SK-N-SH (cell line): Measurements from ENCODE around the gene LFNG. TPM values are rescaled to one million over a fixed set of nuclear protein-coding genes. Genes with fewer than 3 reads are reported as not detected.

Experiments
- CTCF ChIA-PET: fragments of 300-600, 350-600 bp; formaldehyde crosslinking; extraction: SDS; loops from one replicate; lab custom pipeline; 2021; lab: Yijun Ruan, JAX
- POLR2A ChIA-PET: fragments of 350-600 bp; sonication (Branson Sonifier 250); formaldehyde crosslinking; extraction: SDS; loops from one replicate; lab custom pipeline; 2020; ENCODE audit warnings: antibody characterized with exemption, inconsistent platforms; lab: Yijun Ruan, JAX
- DNase-seq: peaks from one replicate; pipeline ENCODE4 v3.0.0; 2012
- H2AFZ ChIP-seq: fragments of 200-600 bp; sonication (generic); 2 replicates; pipeline ENCODE4 v1.8.1; 2016; ENCODE audit warnings: antibody characterized with exemption, mild to moderate bottlenecking, low read depth
- H3F3A ChIP-seq: fragments of 200-600 bp; sonication (generic); replicated peaks from 2 replicates; pipeline ENCODE3; 2016; ENCODE audit warnings: antibody characterized with exemption, mild to moderate bottlenecking; ENCODE audit not compliant: insufficient read depth
- H3K27ac ChIP-seq, 2 experiments: fragments of 200-500 bp in 1 of 2; fragments of 200-600 bp in 1 of 2; sonication (Bioruptor generic) in 1 of 2; sonication (generic), shearing (Covaris generic) in 1 of 2; 2 replicates each; pipeline versions ENCODE4 v1.5.1 to v1.6.1; 2014 to 2016; ENCODE audit warnings: low read depth in 2 of 2, inconsistent platforms in 1 of 2, low read length in 1 of 2, mild to moderate bottlenecking in 1 of 2, mixed read lengths in 1 of 2
- H3K27me3 ChIP-seq: fragments of 200-600 bp; sonication (generic), shearing (Covaris generic); 2 replicates; pipeline ENCODE4 v1.6.1; 2016; ENCODE audit warnings: mixed run types; ENCODE audit not compliant: insufficient read depth
- H3K36me3 ChIP-seq, 2 experiments: fragments of 200-500 bp in 1 of 2; fragments of 200-600 bp in 1 of 2; sonication (Bioruptor generic) in 1 of 2; sonication (generic) in 1 of 2; replicated peaks in 1 of 2; 2 replicates each; pipeline versions ENCODE3 to v1.5.1; 2014 to 2016; ENCODE audit warnings: low read length in 1 of 2, mild to moderate bottlenecking in 1 of 2; ENCODE audit not compliant: insufficient read depth in 2 of 2, control insufficient read depth in 1 of 2
- H3K4me1 ChIP-seq, 2 experiments: fragments of 200-500 bp in 1 of 2; fragments of 200-600 bp in 1 of 2; sonication (Bioruptor generic) in 1 of 2; sonication (generic), shearing (Covaris generic) in 1 of 2; 2 replicates each; pipeline versions ENCODE4 v1.5.1 to v1.6.1; 2014 to 2016; ENCODE audit warnings: low read depth in 1 of 2, low read length in 1 of 2, mixed run types in 1 of 2; ENCODE audit not compliant: insufficient read depth in 2 of 2, control insufficient read depth in 1 of 2
- H3K4me2 ChIP-seq: fragments of 200-600 bp; sonication (generic), shearing (Covaris generic); 2 replicates; pipeline ENCODE4 v1.6.1; 2017; ENCODE audit warnings: mixed run types
- H3K4me3 ChIP-seq, 2 experiments: fragments of 200-500 bp in 1 of 2; fragments of 200-600 bp in 1 of 2; sonication (Bioruptor generic) in 1 of 2; sonication (generic), shearing (Covaris generic) in 1 of 2; 2 replicates each; pipeline versions ENCODE4 v1.5.1 to v1.8.1; 2014 to 2016; ENCODE audit warnings: low read depth in 2 of 2, inconsistent platforms in 1 of 2, low read length in 1 of 2, mild to moderate bottlenecking in 1 of 2, mixed read lengths in 1 of 2, moderate library complexity in 1 of 2
- H3K79me2 ChIP-seq: fragments of 200-600 bp; sonication (generic); 2 replicates; pipeline ENCODE4 v1.8.1; 2017; ENCODE audit warnings: mild to moderate bottlenecking; ENCODE audit not compliant: insufficient read depth
- H3K9ac ChIP-seq: fragments of 200-600 bp; sonication (generic); 2 replicates; pipeline ENCODE4 v1.6.1; 2017; ENCODE audit warnings: mixed run types
- H3K9me2 ChIP-seq: fragments of 200-600 bp; sonication (generic); 2 replicates; pipeline ENCODE4 v1.6.1; 2017; ENCODE audit warnings: mixed run types
- H3K9me3 ChIP-seq: fragments of 200-600 bp; sonication (generic); 2 replicates; pipeline ENCODE4 v1.6.1; 2017; ENCODE audit warnings: mixed run types, mild to moderate bottlenecking, moderate library complexity
- H4K20me1 ChIP-seq: fragments of 200-600 bp; sonication (generic); 2 replicates; pipeline ENCODE4 v1.6.1; 2017; ENCODE audit warnings: mild to moderate bottlenecking, mixed run types; ENCODE audit not compliant: insufficient read depth
- CHD2 ChIP-seq: fragments of 150-350 bp; IDR thresholded peaks from 2 replicates; pipeline ENCODE4 v1.6.1; 2018; ENCODE audit warnings: low read length; ENCODE audit not compliant: partially characterized antibody
- ELF1 ChIP-seq: IDR thresholded peaks from 2 replicates; pipeline ENCODE4 v1.4.0; 2012
- FOXJ3 ChIP-seq: sonication (generic); formaldehyde crosslinking; IDR thresholded peaks from 2 replicates; pipeline ENCODE4 v1.5.1; 2020; ENCODE audit warnings: mild to moderate bottlenecking, missing genetic modification reagents
- GATA2 ChIP-seq: sonication (generic); formaldehyde crosslinking; IDR thresholded peaks from 2 replicates; pipeline ENCODE4 v1.5.0; 2020; ENCODE audit warnings: mild to moderate bottlenecking, missing genetic modification reagents
- JUND ChIP-seq: IDR thresholded peaks from 2 replicates; pipeline ENCODE4 v1.4.0; 2012
- POLR2AphosphoS5 ChIP-seq: IDR thresholded peaks from 2 replicates; pipeline ENCODE4 v1.6.1; 2012; ENCODE audit warnings: low read depth, low read length
- RCOR1 ChIP-seq: fragments of 150-350 bp; IDR thresholded peaks from 2 replicates; pipeline ENCODE4 v1.6.1; 2017; ENCODE audit warnings: antibody characterized with exemption, low read length
- RFX5 ChIP-seq: IDR thresholded peaks from 2 replicates; pipeline ENCODE4 v1.6.1; 2012; ENCODE audit warnings: mild to moderate bottlenecking, improper control_type of control experiment, low read length
- SIN3A ChIP-seq: IDR thresholded peaks from 2 replicates; pipeline ENCODE4 v1.6.1; 2012; ENCODE audit warnings: low read depth, mild to moderate bottlenecking, low read length, moderate library complexity, borderline replicate concordance
- TCF12 ChIP-seq: IDR thresholded peaks from 2 replicates; pipeline ENCODE4 v1.4.0; 2012
- TEAD4 ChIP-seq: IDR thresholded peaks from 2 replicates; pipeline ENCODE4 v1.4.0; 2012; ENCODE audit warnings: mild to moderate bottlenecking, borderline replicate concordance; ENCODE audit not compliant: insufficient read depth
- WGBS: methylation state at CpG from one replicate; pipeline ENCODE4 v1.1.6; 2017; ENCODE audit warnings: low lambda C conversion rate; 5-methylcytosine and 5-hydroxymethylcytosine counted together
- polyA plus RNA-seq, 3 experiments: library from polyadenylated mRNA; depleted of rRNA; stranded (reverse); fragments of >200 nt; gene quantifications; 2 replicates each; pipeline ENCODE4 v1.2.3, GENCODE V29; 2012
- TF ChIP-seq, protein P1 (sequence below): IDR thresholded peaks from 2 replicates; pipeline ENCODE4 v1.4.0; 2012; ENCODE audit warnings: low read depth, borderline replicate concordance

The LFNG gene
- polyA plus RNA-seq, 1 of the 3 experiments (the other 2 are of a cell fraction) = 9.4 TPM

- no peak overlapping the region for H3K4me2 ChIP-seq
- no peak for DNase-seq
- no peak for TF ChIP-seq CHD2
- TF ChIP-seq POLR2AphosphoS5 = no peak
- TF ChIP-seq, protein P1, sequence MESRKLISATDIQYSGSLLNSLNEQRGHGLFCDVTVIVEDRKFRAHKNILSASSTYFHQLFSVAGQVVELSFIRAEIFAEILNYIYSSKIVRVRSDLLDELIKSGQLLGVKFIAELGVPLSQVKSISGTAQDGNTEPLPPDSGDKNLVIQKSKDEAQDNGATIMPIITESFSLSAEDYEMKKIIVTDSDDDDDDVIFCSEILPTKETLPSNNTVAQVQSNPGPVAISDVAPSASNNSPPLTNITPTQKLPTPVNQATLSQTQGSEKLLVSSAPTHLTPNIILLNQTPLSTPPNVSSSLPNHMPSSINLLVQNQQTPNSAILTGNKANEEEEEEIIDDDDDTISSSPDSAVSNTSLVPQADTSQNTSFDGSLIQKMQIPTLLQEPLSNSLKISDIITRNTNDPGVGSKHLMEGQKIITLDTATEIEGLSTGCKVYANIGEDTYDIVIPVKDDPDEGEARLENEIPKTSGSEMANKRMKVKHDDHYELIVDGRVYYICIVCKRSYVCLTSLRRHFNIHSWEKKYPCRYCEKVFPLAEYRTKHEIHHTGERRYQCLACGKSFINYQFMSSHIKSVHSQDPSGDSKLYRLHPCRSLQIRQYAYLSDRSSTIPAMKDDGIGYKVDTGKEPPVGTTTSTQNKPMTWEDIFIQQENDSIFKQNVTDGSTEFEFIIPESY = no peak
- no peak for TF ChIP-seq RFX5
- no peak for TF ChIP-seq RCOR1
- no peak for TF ChIP-seq FOXJ3 (CRISPR knock-in tag)
- no peak for TF ChIP-seq JUND
- TF ChIP-seq, all 33 proteins: peak for 0
Measured at GRCh38 chr7:2487586-2488271, 31.8 kb upstream of the LFNG start.

DNA sequence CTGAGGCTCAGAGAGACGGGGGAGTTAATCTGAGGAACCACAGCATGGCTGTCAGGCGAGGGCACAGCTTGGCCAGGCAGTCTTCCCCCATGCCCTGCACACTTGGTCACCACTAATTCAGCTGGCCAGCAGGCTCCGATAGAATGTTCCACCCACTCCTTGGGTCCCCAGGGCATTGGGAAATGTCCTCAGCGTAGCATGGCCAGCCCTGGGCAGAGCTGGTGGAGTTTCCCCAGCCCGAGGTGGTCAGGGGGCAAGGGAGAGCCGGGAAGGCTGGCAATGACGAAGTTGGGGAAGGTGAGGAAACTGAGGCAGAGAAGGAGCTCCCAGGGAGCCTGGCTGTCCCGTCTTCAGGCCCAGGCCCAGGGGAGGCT, 31.3 kb upstream of the LFNG start:
- H3K4me1 ChIP-seq = peaks cover 2 to 3% of the 10 kb centered on the region in 2 experiments; a peak in 2 of 4 replicates
- no peaks in the 10 kb centered on the region for H3K79me2 ChIP-seq
- H3K27ac ChIP-seq = no peak overlapping the region
- H3K9ac ChIP-seq = no peak overlapping the region
- no peaks in the 10 kb centered on the region for H3F3A ChIP-seq
- no peak for DNase-seq
- CTCF ChIA-PET = interaction anchor here (0.8 to 2.4 kb wide), 6 partner anchors 10 to 53 kb away, joined by 3 to 9 read pairs (median 5); no protein-coding TSS in a partner anchor
- no peak overlapping the region for H3K4me2 ChIP-seq
- no peak for TF ChIP-seq ELF1
- no peak for TF ChIP-seq RFX5
- TF ChIP-seq TCF12 = no peak
- TF ChIP-seq GATA2 (CRISPR knock-in tag) = no peak
- no peak for TF ChIP-seq JUND
- no peak for TF ChIP-seq SIN3A
- no peak for TF ChIP-seq TEAD4
- POLR2A ChIA-PET = no interaction called here
- no peaks in the 10 kb centered on the region for H3K9me2 ChIP-seq
- H2AFZ ChIP-seq = no peak overlapping the region
- no peak overlapping the region for H3K4me3 ChIP-seq
- no peaks in the 10 kb centered on the region for H3K36me3 ChIP-seq
- H3K9me3 ChIP-seq = no peaks in the 10 kb centered on the region
- WGBS = 73% methylated on average over 8 of the region's 8 CpGs
- H3K27me3 ChIP-seq = no peaks in the 10 kb centered on the region
- H4K20me1 ChIP-seq = no peaks in the 10 kb centered on the region

More at GRCh38 chr7:2487586-2488271, 31.8 kb upstream of the LFNG start:
- no peaks in the 10 kb centered on the region for H3K27me3 ChIP-seq
- no peaks in the 10 kb centered on the region for H3K9me3 ChIP-seq
- H3F3A ChIP-seq = no peaks in the 10 kb centered on the region
- CTCF ChIA-PET = interaction anchor here (0.8 to 2.4 kb wide), 5 partner anchors 9 to 54 kb away, joined by 3 to 9 read pairs (median 7); no protein-coding TSS in a partner anchor
- POLR2A ChIA-PET = no interaction called here
- no peaks in the 10 kb centered on the region for H3K79me2 ChIP-seq
- H3K4me3 ChIP-seq = no peak overlapping the region
- peaks cover 0 to 2% of the 10 kb centered on the region in 2 experiments; a peak in 1 of 4 replicates for H3K4me1 ChIP-seq
- H4K20me1 ChIP-seq = no peaks in the 10 kb centered on the region
- H3K9ac ChIP-seq = no peak overlapping the region
- no peaks in the 10 kb centered on the region for H3K36me3 ChIP-seq
- 74% methylated on average over 11 of the region's 14 CpGs for WGBS
- H3K27ac ChIP-seq = no peak overlapping the region
- H3K9me2 ChIP-seq = no peaks in the 10 kb centered on the region
- no peak overlapping the region for H2AFZ ChIP-seq
